WERI-Rb-1 (cell line): ENCODE data around the gene UQCRC1.

Source experiments
- DNase-seq: peaks from one replicate; pipeline ENCODE4 v3.0.0-alpha.2; 2020
- H3K27ac ChIP-seq: fragments of 250-450 bp; sonication (Bioruptor Pico); 2 replicates; pipeline ENCODE4 v1.5.1; 2020; ENCODE audit warnings: mild to moderate bottlenecking, moderate library complexity
- H3K27me3 ChIP-seq: fragments of 250-450 bp; sonication (Bioruptor Pico); 2 replicates; pipeline ENCODE4 v1.5.1; 2021; ENCODE audit warnings: mild to moderate bottlenecking, low read depth, moderate library complexity; ENCODE audit not compliant: insufficient read depth, severe bottlenecking
- H3K36me3 ChIP-seq: fragments of 250-450 bp; sonication (Bioruptor Pico); 2 replicates; pipeline ENCODE4 v1.5.1; 2020; ENCODE audit warnings: mild to moderate bottlenecking, moderate library complexity
- H3K4me3 ChIP-seq: 2 replicates; pipeline ENCODE4 v1.5.1; 2011; ENCODE audit warnings: low read depth, mild to moderate bottlenecking, control low read depth, low read length
- H3K9me3 ChIP-seq: fragments of 250-450 bp; sonication (Bioruptor Pico); 2 replicates; pipeline ENCODE4 v1.5.1; 2021; ENCODE audit warnings: mild to moderate bottlenecking, moderate library complexity; ENCODE audit not compliant: severe bottlenecking
- TF ChIP-seq, protein P1 (sequence below): IDR thresholded peaks from 2 replicates; pipeline ENCODE4 v1.5.1; 2011; ENCODE audit warnings: low read depth, mild to moderate bottlenecking, control low read depth, inconsistent platforms, low read length

UQCRC1 gene

DNA sequence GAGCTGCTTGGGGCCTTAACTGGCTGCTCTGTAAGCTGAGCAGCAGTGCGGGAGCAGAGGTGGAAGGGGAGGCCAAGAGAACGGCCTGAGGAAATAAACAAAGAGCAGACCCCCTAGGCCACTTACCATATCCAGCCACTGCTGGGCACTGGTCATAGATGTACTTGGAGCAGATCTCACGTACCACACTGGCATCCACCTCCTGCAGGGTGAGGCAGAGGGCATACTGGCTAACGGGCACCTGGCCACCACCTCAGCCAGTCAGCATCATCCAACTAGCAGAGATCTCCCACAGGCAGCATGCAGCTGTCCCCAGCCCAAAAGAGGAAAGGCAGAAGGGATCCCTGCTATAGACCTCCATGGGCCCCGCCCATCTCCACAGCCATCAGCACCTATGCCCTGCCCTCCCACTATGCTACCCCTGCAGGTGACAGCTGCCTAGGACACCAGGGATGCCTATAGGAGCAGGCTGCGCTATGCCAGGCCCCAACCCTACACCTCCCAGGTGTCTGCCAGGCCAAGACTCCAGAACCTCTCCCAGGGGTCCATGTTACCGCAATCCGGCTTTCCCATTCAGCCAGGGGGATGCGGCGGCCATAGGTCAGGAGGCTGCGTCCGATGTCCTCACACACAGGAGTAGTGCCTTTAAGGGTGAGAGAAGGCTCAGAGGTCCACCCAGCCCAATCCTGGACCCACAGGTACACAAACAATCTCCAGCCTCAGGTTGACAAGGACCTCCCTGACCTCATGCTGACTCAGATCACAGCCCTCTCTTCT is 9.7 kb downstream of the UQCRC1 start:
- H3K36me3 ChIP-seq = peaks cover 72% of the 10 kb centered on the region
- DNase-seq = no peak
- TF ChIP-seq, protein P1, sequence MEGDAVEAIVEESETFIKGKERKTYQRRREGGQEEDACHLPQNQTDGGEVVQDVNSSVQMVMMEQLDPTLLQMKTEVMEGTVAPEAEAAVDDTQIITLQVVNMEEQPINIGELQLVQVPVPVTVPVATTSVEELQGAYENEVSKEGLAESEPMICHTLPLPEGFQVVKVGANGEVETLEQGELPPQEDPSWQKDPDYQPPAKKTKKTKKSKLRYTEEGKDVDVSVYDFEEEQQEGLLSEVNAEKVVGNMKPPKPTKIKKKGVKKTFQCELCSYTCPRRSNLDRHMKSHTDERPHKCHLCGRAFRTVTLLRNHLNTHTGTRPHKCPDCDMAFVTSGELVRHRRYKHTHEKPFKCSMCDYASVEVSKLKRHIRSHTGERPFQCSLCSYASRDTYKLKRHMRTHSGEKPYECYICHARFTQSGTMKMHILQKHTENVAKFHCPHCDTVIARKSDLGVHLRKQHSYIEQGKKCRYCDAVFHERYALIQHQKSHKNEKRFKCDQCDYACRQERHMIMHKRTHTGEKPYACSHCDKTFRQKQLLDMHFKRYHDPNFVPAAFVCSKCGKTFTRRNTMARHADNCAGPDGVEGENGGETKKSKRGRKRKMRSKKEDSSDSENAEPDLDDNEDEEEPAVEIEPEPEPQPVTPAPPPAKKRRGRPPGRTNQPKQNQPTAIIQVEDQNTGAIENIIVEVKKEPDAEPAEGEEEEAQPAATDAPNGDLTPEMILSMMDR = no peak
- no peak overlapping the region for H3K27ac ChIP-seq
- H3K27me3 ChIP-seq = no peaks in the 10 kb centered on the region
- no peaks in the 10 kb centered on the region for H3K9me3 ChIP-seq
- no peak overlapping the region for H3K4me3 ChIP-seq

DNA sequence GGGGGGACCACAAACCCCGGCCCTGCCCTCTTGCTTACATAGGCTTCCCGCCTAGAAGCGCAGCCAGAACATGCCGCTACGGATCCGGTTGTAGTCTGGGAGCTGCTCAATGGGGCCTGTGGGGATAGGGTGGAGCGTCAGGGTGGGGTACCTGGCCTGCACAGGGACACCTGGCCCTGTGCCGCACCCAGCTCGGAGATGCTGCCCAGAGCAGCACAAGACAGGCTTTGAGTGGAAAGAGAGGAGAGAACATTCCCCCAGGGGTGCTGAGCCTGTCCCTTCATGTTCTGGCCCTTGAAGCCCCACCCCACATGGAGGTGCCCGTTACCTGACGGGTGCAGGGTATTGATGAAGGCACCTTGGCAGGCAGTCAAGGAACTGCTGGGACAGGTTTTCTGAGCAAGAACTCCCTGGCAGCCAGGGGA is 10.4 kb downstream of the UQCRC1 start:
- peaks cover 66% of the 10 kb centered on the region for H3K36me3 ChIP-seq
- TF ChIP-seq, protein P1 = no peak
- H3K27ac ChIP-seq = no peak overlapping the region
- no peak overlapping the region for H3K4me3 ChIP-seq
- DNase-seq = no peak
- H3K9me3 ChIP-seq = no peaks in the 10 kb centered on the region
- H3K27me3 ChIP-seq = no peaks in the 10 kb centered on the region

DNA sequence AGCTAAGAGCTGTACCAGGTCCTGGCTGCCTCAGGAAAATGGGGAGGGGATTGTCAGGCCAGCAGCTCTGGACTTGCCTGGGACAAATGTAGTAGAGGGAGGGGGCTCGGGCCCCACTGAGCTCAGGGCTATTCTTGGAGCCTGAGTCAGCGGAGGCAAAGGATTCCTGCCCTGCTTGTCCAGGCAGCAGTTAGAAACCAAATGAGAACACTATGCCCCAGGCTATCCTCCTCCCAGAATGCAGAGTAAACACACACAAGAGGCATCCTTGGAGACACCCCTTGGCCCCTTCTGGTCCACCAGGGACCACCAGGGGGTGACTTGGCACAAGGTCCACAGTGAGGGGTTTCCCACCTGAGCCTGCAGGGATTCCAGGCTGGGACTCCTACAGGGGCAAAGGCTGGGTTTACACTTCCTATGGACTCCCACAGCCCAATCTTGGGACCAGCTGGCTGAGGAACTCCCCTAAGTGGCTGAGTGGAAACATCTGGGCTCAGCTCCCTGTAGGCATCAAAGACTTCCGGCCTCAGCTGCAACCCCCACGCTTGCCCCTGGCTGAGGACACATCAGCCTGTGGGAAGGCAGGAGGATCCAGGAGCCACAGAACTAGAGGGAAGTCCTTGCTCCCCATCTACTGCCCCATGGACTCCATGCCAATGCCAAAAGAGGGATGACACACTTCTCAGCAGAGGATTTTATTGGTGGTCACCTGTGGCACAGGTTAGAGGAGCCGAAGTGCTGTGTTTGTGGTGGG is 10.9 kb downstream of the UQCRC1 start:
- H3K27ac ChIP-seq = no peak overlapping the region

DNA sequence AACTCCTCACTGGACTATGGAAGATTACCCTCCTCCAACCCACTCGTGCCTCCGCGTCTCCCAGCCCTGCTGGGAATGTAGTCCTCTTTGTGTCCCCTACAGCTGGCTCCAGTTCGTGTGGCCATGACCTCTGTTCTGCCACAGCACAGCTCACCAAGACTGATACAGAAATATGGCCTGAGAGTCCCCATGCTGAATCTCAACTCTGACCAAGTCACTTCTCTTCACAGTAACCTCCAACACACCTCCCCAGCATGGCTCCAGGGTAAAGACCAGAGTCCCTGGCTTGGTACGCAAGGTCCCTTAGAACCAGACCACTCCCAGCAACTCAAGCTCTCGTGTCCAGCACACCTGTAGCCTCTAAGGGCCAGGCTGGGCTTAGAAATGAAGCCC is 12.0 kb downstream of the UQCRC1 start:
- no peaks in the 10 kb centered on the region for H3K9me3 ChIP-seq
- H3K36me3 ChIP-seq = peaks cover 50% of the 10 kb centered on the region
- no peaks in the 10 kb centered on the region for H3K27me3 ChIP-seq
- TF ChIP-seq, protein P1 = no peak
- no peak for DNase-seq
- H3K27ac ChIP-seq = no peak overlapping the region; the same call in 1 of the 2 replicates
- H3K4me3 ChIP-seq = no peak overlapping the region

More for the DNA sequence above, 10.9 kb downstream of the UQCRC1 start:
- H3K36me3 ChIP-seq = peaks cover 61% of the 10 kb centered on the region
- H3K4me3 ChIP-seq = no peak overlapping the region
- no peak for DNase-seq
- no peaks in the 10 kb centered on the region for H3K27me3 ChIP-seq
- TF ChIP-seq, protein P1 = no peak
- no peaks in the 10 kb centered on the region for H3K9me3 ChIP-seq

DNA sequence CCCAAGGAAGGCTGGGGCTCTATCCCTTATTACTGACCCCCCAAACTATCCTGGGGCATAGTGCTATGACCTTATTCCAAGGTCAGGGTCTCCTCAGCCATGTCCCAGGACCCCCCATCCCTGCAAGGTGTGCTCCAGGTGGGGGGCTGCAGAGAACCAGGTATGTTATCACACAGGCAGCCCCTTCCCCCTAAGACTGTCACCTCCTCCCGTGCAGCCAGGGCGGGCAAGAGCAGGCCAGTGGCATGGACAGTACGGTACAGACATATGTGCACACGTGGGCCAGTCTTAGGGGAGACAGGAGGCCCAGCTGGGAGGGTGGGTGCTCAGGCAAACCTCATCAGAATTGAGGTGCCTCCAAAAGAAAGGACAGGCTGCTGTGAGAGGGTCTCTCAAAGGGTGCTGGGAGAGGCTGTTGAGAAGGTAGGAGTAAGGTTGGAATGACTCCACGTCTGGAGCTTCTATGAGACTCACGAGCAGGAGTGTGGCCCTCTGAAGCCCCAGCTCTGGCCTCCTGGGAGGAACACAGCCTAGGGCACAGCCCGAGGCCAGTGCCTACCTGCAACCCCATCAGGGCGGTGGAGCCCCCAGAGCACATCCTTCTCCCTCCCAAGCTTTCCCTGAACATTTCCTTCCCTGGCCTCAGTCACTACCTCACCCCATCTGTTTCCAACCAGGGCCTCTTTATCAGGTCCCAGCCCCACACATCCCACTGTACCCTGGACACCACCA is 12.6 kb downstream of the UQCRC1 start:
- H3K36me3 ChIP-seq = peaks cover 45% of the 10 kb centered on the region
- no peak overlapping the region for H3K27ac ChIP-seq
- no peak overlapping the region for H3K4me3 ChIP-seq
- no peaks in the 10 kb centered on the region for H3K9me3 ChIP-seq
- DNase-seq = no peak
- no peaks in the 10 kb centered on the region for H3K27me3 ChIP-seq
- TF ChIP-seq, protein P1 = no peak
